DND-41 (cell line): Measurements from ENCODE around the gene USH1C.

Source experiments
- ATAC-seq: fragments of 200-7000 bp; cut with Tn5 transposase; 3 replicates; pipeline ENCODE4 v1.9.1; 2021; ENCODE audit warnings: low read depth; ENCODE audit not compliant: insufficient read depth
- DNase-seq: peaks from one replicate; pipeline ENCODE4 v3.0.0-alpha.2; 2020
- H2AFZ ChIP-seq: 2 replicates; pipeline ENCODE4 v1.6.0; 2012; ENCODE audit warnings: low read depth, low read length
- H3K27ac ChIP-seq: 2 replicates; pipeline ENCODE4 v1.5.1; 2012; ENCODE audit warnings: low read length, inconsistent platforms
- H3K27me3 ChIP-seq: fragments of 200-600 bp; sonication (generic); 2 replicates; pipeline ENCODE4 v1.6.0; 2012; ENCODE audit warnings: low read length, mild to moderate bottlenecking, inconsistent platforms; ENCODE audit not compliant: insufficient read depth, poor library complexity
- H3K36me3 ChIP-seq: 2 replicates; pipeline ENCODE4 v1.5.1; 2012; ENCODE audit warnings: low read length, inconsistent platforms; ENCODE audit not compliant: insufficient read depth
- H3K4me1 ChIP-seq: 2 replicates; pipeline ENCODE4 v1.5.1; 2012; ENCODE audit warnings: mild to moderate bottlenecking, low read length; ENCODE audit not compliant: insufficient read depth
- H3K4me2 ChIP-seq: 2 replicates; pipeline ENCODE4 v1.6.0; 2012; ENCODE audit warnings: mild to moderate bottlenecking, moderate library complexity, low read length, inconsistent platforms; ENCODE audit not compliant: insufficient read depth
- H3K4me3 ChIP-seq, 2 experiments: fragments of 200-600 bp in 1 of 2; shearing (Covaris generic) in 1 of 2; 2 replicates each; pipeline ENCODE4 v1.5.1; 2012 to 2016; ENCODE audit warnings: inconsistent platforms in 2 of 2, low read length in 2 of 2, mild to moderate bottlenecking in 2 of 2, low read depth in 1 of 2, moderate library complexity in 1 of 2
- H3K79me2 ChIP-seq: 2 replicates; pipeline ENCODE4 v1.6.0; 2012; ENCODE audit warnings: low read length, inconsistent platforms; ENCODE audit not compliant: insufficient read depth
- H3K9ac ChIP-seq: 2 replicates; pipeline ENCODE4 v1.6.0; 2012; ENCODE audit warnings: low read depth, mild to moderate bottlenecking, inconsistent platforms, low read length, moderate library complexity
- H3K9me3 ChIP-seq: 2 replicates; pipeline ENCODE4 v1.5.1; 2012; ENCODE audit warnings: low read length, moderate library complexity, mild to moderate bottlenecking, inconsistent platforms; ENCODE audit not compliant: insufficient read depth, severe bottlenecking
- H4K20me1 ChIP-seq: 2 replicates; pipeline ENCODE4 v1.6.0; 2012; ENCODE audit warnings: low read length; ENCODE audit not compliant: insufficient read depth
- CTCF ChIP-seq: IDR thresholded peaks from 2 replicates; pipeline ENCODE4 v1.5.1; 2012; ENCODE audit warnings: borderline replicate concordance, low read length, moderate library complexity, mild to moderate bottlenecking; ENCODE audit not compliant: poor library complexity, severe bottlenecking; ENCODE audit errors: extremely low read depth
- EZH2 ChIP-seq: IDR thresholded peaks from 3 replicates; pipeline ENCODE4 v1.6.1; 2012; ENCODE audit warnings: borderline replicate concordance, low read depth, mild to moderate bottlenecking, moderate library complexity, low read length, inconsistent platforms; ENCODE audit not compliant: severe bottlenecking

USH1C gene

GRCh38 chr11:17526931-17527627 is 17.1 kb downstream of the USH1C start:
- H3K27me3 ChIP-seq, result peaks cover 12% of the 10 kb centered on the region
- H4K20me1 ChIP-seq, result no peaks in the 10 kb centered on the region
- H3K36me3 ChIP-seq, result no peaks in the 10 kb centered on the region
- no peak overlapping the region for H3K9ac ChIP-seq
- H2AFZ ChIP-seq, result no peak overlapping the region
- no peaks in the 10 kb centered on the region for H3K79me2 ChIP-seq
- no peak overlapping the region for H3K4me2 ChIP-seq
- DNase-seq (no peak), ATAC-seq (no peak)
- H3K9me3 ChIP-seq, result no peaks in the 10 kb centered on the region
- H3K4me3 ChIP-seq, result no peak overlapping the region
- no peak for TF ChIP-seq CTCF
- no peaks in the 10 kb centered on the region for H3K4me1 ChIP-seq
- H3K27ac ChIP-seq, result no peak overlapping the region

- no peak for TF ChIP-seq EZH2
- TF ChIP-seq CTCF, result no peak
- Histone ChIP-seq H3K79me2 (no peaks in the 10 kb centered on the region), H3K36me3 (no peaks in the 10 kb centered on the region), H3K9ac (no peak overlapping the region), H3K4me3 (no peak overlapping the region), H4K20me1 (no peaks in the 10 kb centered on the region), H3K9me3 (no peaks in the 10 kb centered on the region), H3K27ac (no peak overlapping the region), H3K4me2 (no peak overlapping the region), H2AFZ (no peak overlapping the region), H3K4me1 (no peaks in the 10 kb centered on the region), H3K27me3 (peaks cover 12% of the 10 kb centered on the region)
- no peak for ATAC-seq
- DNase-seq, result no peak
Observed at GRCh38 chr11:17526326-17526725, 17.9 kb downstream of the USH1C start.

- H3K4me3 ChIP-seq, result no peak overlapping the region
- H3K27me3 ChIP-seq, result peaks cover 12% of the 10 kb centered on the region
- ATAC-seq, result no peak
Observed at GRCh38 chr11:17525570-17525969, 18.6 kb downstream of the USH1C start.

More at GRCh38 chr11:17525570-17525969, 18.6 kb downstream of the USH1C start:
- Histone ChIP-seq H3K27ac (no peak overlapping the region), H3K4me2 (no peak overlapping the region), H4K20me1 (no peaks in the 10 kb centered on the region), H2AFZ (no peak overlapping the region), H3K4me1 (no peaks in the 10 kb centered on the region), H3K9ac (no peak overlapping the region), H3K36me3 (no peaks in the 10 kb centered on the region), H3K79me2 (no peaks in the 10 kb centered on the region), H3K9me3 (no peaks in the 10 kb centered on the region)
- TF ChIP-seq CTCF (no peak), EZH2 (no peak)
- no peak for DNase-seq
